HepG2 (cell line): ENCODE measurements around the gene RASD2. TPM values are rescaled to one million over a fixed set of nuclear protein-coding genes. Genes with fewer than 3 reads are reported as not detected.

Source experiments
- FOXC1 ChIP-seq: sonication (generic); formaldehyde crosslinking; IDR thresholded peaks from 2 replicates; pipeline ENCODE4 v1.8.0; 2022; ENCODE audit warnings: mild to moderate bottlenecking, missing genetic modification reagents, borderline replicate concordance
- HNF4G ChIP-seq, 2 experiments: sonication (generic) in 1 of 2; formaldehyde crosslinking in 1 of 2; IDR thresholded peaks; 2 replicates each; pipeline versions ENCODE4 v1.4.0 to v1.6.1; 2011 to 2020; ENCODE audit warnings: borderline replicate concordance in 2 of 2, low read depth in 2 of 2, mild to moderate bottlenecking in 2 of 2, low read length in 1 of 2, missing genetic modification reagents in 1 of 2, moderate library complexity in 1 of 2
- polyA plus RNA-seq, 8 experiments: library from polyadenylated mRNA; depleted of rRNA in 3 of 8; stranded (reverse) in 7 of 8; unstranded in 1 of 8; fragments of >200 nt; fragmentation: Illumina TruSeq in 4 of 8; extraction: Trizol in 4 of 8; gene quantifications; 2 replicates each; pipeline versions ENCODE4 v1.2.1 to v1.2.3, GENCODE V29; 2011 to 2016; ENCODE audit warnings: low read depth in 4 of 8, missing spikeins in 1 of 8, mixed read lengths in 1 of 8; ENCODE audit not compliant: insufficient read depth in 1 of 8
- total RNA-seq, 5 experiments: library from RNA; depleted of rRNA; stranded (reverse); fragments of >200 nt; fragmentation: Illumina TruSeq; extraction: Trizol; gene quantifications; 2 replicates each; pipeline ENCODE4 v1.2.3, GENCODE V29; 2016; ENCODE audit warnings: low read depth in 1 of 5
- TF ChIP-seq, protein P1 (sequence below), 2 experiments: fragments of 450-650 bp in 1 of 2; sonication (generic) in 1 of 2; formaldehyde crosslinking in 1 of 2; IDR thresholded peaks; 2 replicates each; pipeline versions ENCODE4 v1.6.1 to v1.8.0; 2016 to 2022; ENCODE audit warnings: antibody characterized with exemption in 1 of 2, mild to moderate bottlenecking in 1 of 2, missing genetic modification reagents in 1 of 2

RASD2 gene
- total and polyA plus RNA-seq, 2 of the 13 experiments (the other 11 are each of a cell fraction or from before 2014, with no cell fraction given), result not detected

- TF ChIP-seq, protein P1, sequence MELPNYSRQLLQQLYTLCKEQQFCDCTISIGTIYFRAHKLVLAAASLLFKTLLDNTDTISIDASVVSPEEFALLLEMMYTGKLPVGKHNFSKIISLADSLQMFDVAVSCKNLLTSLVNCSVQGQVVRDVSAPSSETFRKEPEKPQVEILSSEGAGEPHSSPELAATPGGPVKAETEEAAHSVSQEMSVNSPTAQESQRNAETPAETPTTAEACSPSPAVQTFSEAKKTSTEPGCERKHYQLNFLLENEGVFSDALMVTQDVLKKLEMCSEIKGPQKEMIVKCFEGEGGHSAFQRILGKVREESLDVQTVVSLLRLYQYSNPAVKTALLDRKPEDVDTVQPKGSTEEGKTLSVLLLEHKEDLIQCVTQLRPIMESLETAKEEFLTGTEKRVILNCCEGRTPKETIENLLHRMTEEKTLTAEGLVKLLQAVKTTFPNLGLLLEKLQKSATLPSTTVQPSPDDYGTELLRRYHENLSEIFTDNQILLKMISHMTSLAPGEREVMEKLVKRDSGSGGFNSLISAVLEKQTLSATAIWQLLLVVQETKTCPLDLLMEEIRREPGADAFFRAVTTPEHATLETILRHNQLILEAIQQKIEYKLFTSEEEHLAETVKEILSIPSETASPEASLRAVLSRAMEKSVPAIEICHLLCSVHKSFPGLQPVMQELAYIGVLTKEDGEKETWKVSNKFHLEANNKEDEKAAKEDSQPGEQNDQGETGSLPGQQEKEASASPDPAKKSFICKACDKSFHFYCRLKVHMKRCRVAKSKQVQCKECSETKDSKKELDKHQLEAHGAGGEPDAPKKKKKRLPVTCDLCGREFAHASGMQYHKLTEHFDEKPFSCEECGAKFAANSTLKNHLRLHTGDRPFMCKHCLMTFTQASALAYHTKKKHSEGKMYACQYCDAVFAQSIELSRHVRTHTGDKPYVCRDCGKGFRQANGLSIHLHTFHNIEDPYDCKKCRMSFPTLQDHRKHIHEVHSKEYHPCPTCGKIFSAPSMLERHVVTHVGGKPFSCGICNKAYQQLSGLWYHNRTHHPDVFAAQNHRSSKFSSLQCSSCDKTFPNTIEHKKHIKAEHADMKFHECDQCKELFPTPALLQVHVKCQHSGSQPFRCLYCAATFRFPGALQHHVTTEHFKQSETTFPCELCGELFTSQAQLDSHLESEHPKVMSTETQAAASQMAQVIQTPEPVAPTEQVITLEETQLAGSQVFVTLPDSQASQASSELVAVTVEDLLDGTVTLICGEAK (IDR thresholded peaks at IDR 0.05), result no peak
- TF ChIP-seq, protein P1 (CRISPR knock-in tag; IDR thresholded peaks at IDR 0.05), result no peak
- TF ChIP-seq FOXC1 (CRISPR knock-in tag) (no peak), HNF4G (IDR thresholded peaks at IDR 0.05; ENCODE audit: borderline replicate concordance, low read depth, low read length) (no peak), HNF4G (CRISPR knock-in tag; IDR thresholded peaks at IDR 0.05; ENCODE audit: borderline replicate concordance, low read depth) (no peak)
- TF ChIP-seq, all 625 proteins: peak for 0
These were observed 23.4 kb upstream of the RASD2 start (continued) for GRCh38 chr22:35517207-35517606.
